HCT116 (cell line): ENCODE measurements around the gene MBOAT1.

ENCODE experiments used
- CEBPB ChIP-seq: IDR thresholded peaks from 2 replicates; pipeline ENCODE4 v1.6.1; 2012; ENCODE audit warnings: low read depth
- CTCF ChIP-seq, 3 experiments: fragments of 200-600 bp in 1 of 3; sonication (generic) in 1 of 3; IDR thresholded peaks in 2 of 3; conservative IDR thresholded peaks in 1 of 3; 2 replicates each; pipeline ENCODE4 v1.5.1; 2012 to 2017; ENCODE audit warnings: low read depth in 2 of 3, low read length in 2 of 3, antibody characterized with exemption in 1 of 3, borderline replicate concordance in 1 of 3, control low read depth in 1 of 3, mild to moderate bottlenecking in 1 of 3, mixed read lengths in 1 of 3, mixed run types in 1 of 3, moderate library complexity in 1 of 3; ENCODE audit not compliant: insufficient read depth in 1 of 3
- EGR1 ChIP-seq: IDR thresholded peaks from 2 replicates; pipeline ENCODE4 v1.6.1; 2012; ENCODE audit warnings: low read depth
- EZH2 ChIP-seq: fragments of 200-600 bp; sonication (generic); IDR thresholded peaks from 2 replicates; pipeline ENCODE4 v1.6.1; 2017; ENCODE audit warnings: antibody characterized with exemption, mixed run types
- JUND ChIP-seq: IDR thresholded peaks from 2 replicates; pipeline ENCODE4 v1.6.1; 2012
- POLR2A ChIP-seq: IDR thresholded peaks from 2 replicates; pipeline ENCODE4 v1.7.0; 2011; ENCODE audit warnings: borderline replicate concordance; ENCODE audit not compliant: insufficient read depth, insufficient read length; ENCODE audit errors: extremely low read depth
- POLR2AphosphoS5 ChIP-seq: IDR thresholded peaks from 2 replicates; pipeline ENCODE4 v1.6.1; 2011; ENCODE audit warnings: mild to moderate bottlenecking, low read depth, low read length, moderate library complexity
- RAD21 ChIP-seq: IDR thresholded peaks from 2 replicates; pipeline ENCODE4 v1.6.1; 2012; ENCODE audit warnings: low read depth, mild to moderate bottlenecking
- SRF ChIP-seq: IDR thresholded peaks from 2 replicates; pipeline ENCODE4 v1.6.1; 2012; ENCODE audit warnings: low read depth
- YY1 ChIP-seq: IDR thresholded peaks from 2 replicates; pipeline ENCODE4 v1.6.1; 2011; ENCODE audit warnings: low read length, low read depth, moderate library complexity, mild to moderate bottlenecking; ENCODE audit not compliant: insufficient replicate concordance; ENCODE audit errors: extremely low read depth
- ZBTB33 ChIP-seq: IDR thresholded peaks from 2 replicates; pipeline ENCODE4 v1.6.1; 2011; ENCODE audit warnings: mild to moderate bottlenecking, low read length, moderate library complexity; ENCODE audit not compliant: insufficient replicate concordance; ENCODE audit errors: extremely low read depth

GRCh38 chr6:20153194-20153593, 59.1 kb downstream of the MBOAT1 start:
- TF ChIP-seq CTCF (IDR thresholded peaks at IDR 0.05 in 2 of 3, conservative IDR thresholded peaks at IDR 0.05 in 1 of 3; ENCODE audit: borderline replicate concordance in 1 of 3, insufficient read depth in 1 of 3, low read depth in 2 of 3, low read length in 2 of 3) (no peak), EZH2 (no peak), POLR2A (no peak), ZBTB33 (no peak), CEBPB (no peak), SRF (no peak), JUND (no peak), RAD21 (no peak), EGR1 (no peak), POLR2AphosphoS5 (no peak), YY1 (no peak)
